ENCODE data around the gene RCAN2. TPM values are rescaled to one million over a fixed set of nuclear protein-coding genes. Genes with fewer than 3 reads are reported as not detected.
A peak's percentile ranks its signal among the peaks of the same experiment; 100 is the strongest.

RCAN2 gene
- total RNA-seq, 1 donor from 2014 or later: 1.6 TPM

DNA sequence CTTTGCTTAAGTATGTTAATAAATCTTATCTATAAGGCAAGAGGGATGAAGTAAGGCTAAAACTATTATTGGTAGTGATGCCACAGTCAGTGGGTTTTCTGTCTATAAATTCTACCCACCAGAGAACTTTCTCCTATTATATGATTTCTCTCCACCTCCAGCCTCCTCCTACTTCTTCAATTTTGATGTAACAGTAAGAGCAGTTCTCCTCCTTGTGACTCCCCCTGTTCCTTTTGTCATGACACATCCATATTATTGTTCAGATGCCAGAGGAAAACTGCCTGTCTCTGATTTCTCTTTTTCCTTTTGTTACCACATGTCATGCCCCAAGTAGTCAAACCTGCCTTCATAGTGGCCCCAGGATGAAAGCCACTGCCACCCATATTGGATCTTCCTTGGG is 9.1 kb upstream of the RCAN2 start:
- H3K4me1 ChIP-seq (ENCODE audit: control insufficient read depth in 3 of 3, insufficient read depth in 3 of 3, low read length in 3 of 3): peaks cover 6 to 17% (median 6%) of the 10 kb centered on the region in 3 donors

DNA sequence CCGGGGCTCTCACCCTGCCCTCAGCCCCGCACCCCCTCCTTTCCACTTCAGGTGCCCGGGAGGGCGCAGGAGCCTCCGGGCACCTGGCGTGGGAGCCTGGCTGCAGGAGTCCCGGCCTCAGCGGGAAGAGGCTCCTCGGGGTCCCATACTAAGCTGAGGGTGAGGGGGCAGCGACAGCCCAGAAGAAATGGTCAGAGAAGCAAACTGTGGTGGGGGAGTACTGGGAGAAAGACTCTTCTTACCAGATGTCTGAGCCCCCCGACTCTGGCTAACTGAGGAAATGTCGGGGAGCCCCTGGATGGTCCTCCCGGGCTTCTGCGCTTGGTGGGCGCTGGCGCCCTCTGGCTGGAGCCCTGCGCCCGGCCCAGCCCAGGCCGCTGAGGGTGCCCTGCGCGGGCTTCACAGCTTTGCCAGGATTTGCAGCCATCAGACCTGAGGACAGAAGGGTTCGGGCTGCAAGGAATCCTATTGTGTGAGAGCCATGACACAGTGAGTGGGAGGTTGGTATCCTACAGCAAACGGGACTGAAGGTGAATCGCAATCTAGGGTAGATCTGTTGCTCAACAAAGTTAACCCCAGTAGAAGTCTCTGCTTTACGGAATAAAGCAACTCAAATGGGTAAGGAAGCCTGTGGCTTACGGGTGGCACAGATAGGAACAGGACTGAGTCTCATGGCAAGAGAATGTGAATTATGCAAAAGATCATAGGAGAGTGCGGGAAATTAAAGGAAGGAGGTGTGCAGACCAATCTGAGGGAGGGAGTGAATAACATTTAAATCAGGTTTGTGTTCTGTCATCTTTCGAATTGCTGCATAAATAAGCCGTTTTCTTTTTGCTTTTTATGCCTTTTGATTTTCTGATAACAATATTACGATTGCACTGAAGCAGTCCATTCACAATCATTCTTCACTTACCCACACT is 639 bp upstream of the RCAN2 start:
- H3K9me3 ChIP-seq (ENCODE audit: control insufficient read depth in 3 of 3, low read length in 3 of 3): no peaks in the 10 kb centered on the region
- no peaks in the 10 kb centered on the region for H3K27me3 ChIP-seq (ENCODE audit: control insufficient read depth in 3 of 3, insufficient read depth in 3 of 3, low read length in 3 of 3)
- peak overlapping the region; percentile 78 for H3K27ac ChIP-seq (ENCODE audit: low read depth, low read length)
- peak overlapping the region; percentile 78 to 84 (median 82) for H3K4me3 ChIP-seq (ENCODE audit: low read length in 3 of 3)
- H3K36me3 ChIP-seq (ENCODE audit: control insufficient read depth in 3 of 3, insufficient read depth in 3 of 3, low read length in 3 of 3): no peaks in the 10 kb centered on the region
- H3K9ac ChIP-seq (ENCODE audit: low read depth in 1 of 3, low read length in 3 of 3): peak overlapping the region; percentile 66 to 83 (median 71)
- H3K4me1 ChIP-seq (ENCODE audit: control insufficient read depth in 3 of 3, insufficient read depth in 3 of 3, low read length in 3 of 3): peaks cover 9 to 19% (median 15%) of the 10 kb centered on the region in 3 donors

More for the DNA sequence above, 9.1 kb upstream of the RCAN2 start:
- H3K36me3 ChIP-seq (ENCODE audit: control insufficient read depth in 3 of 3, insufficient read depth in 3 of 3, low read length in 3 of 3): no peaks in the 10 kb centered on the region
- H3K27me3 ChIP-seq (ENCODE audit: control insufficient read depth in 3 of 3, insufficient read depth in 3 of 3, low read length in 3 of 3): no peaks in the 10 kb centered on the region
- no peak overlapping the region for H3K4me3 ChIP-seq (ENCODE audit: low read length in 3 of 3)
- no peak overlapping the region for H3K27ac ChIP-seq (ENCODE audit: low read depth, low read length)
- H3K9ac ChIP-seq (ENCODE audit: low read depth in 1 of 3, low read length in 3 of 3): no peak overlapping the region
- no peaks in the 10 kb centered on the region for H3K9me3 ChIP-seq (ENCODE audit: control insufficient read depth in 3 of 3, low read length in 3 of 3)

DNA sequence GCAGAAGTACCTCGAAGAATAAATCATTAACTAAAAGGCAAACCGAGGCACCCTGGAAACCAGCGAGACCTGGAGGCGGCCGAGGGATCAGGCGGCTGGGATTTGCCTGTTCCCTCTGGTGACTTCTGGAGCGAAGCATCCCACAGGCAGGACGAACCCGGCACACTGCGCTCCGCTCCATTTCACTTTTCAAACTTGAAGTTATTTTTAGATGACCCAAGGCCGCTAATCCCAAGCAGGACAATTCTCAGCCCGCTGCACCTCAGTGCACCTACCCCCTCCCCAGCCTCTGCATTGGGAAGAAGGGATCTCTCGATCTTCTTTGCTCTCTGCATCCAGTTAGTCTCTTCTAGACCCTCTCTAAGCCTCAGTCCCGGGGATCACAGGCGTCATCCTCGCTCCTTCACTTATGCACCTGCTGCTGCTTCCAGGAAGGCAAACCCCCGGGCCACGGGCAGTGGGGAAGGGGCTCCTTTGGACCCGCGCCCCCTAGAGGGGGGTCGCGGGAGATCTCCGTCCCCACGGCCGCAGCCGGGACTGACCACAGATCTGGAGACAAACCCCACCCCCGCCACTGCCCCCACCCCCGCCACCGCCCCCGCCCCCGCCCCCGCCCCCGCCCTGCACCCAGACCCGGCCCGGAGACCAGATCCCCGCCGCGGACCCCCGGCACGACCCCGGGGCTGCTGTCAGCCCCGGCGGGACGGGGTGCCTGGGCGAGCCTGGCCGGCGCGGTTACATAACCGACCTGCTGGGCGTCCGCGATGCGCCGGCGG is 636 bp downstream of the RCAN2 start:
- Histone ChIP-seq H3K9ac (ENCODE audit: low read depth in 1 of 3, low read length in 3 of 3) (peak overlapping the region; percentile 59 to 83 (median 71)), H3K27me3 (ENCODE audit: control insufficient read depth in 3 of 3, insufficient read depth in 3 of 3, low read length in 3 of 3) (no peaks in the 10 kb centered on the region), H3K9me3 (ENCODE audit: control insufficient read depth in 3 of 3, low read length in 3 of 3) (no peaks in the 10 kb centered on the region), H3K27ac (ENCODE audit: low read depth, low read length) (peak overlapping the region; percentile 56), H3K36me3 (ENCODE audit: control insufficient read depth in 3 of 3, insufficient read depth in 3 of 3, low read length in 3 of 3) (no peaks in the 10 kb centered on the region), H3K4me1 (ENCODE audit: control insufficient read depth in 3 of 3, insufficient read depth in 3 of 3, low read length in 3 of 3) (peaks cover 9 to 26% (median 15%) of the 10 kb centered on the region in 3 donors), H3K4me3 (ENCODE audit: low read length in 3 of 3) (peak overlapping the region; percentile 82 to 87 (median 82))

DNA sequence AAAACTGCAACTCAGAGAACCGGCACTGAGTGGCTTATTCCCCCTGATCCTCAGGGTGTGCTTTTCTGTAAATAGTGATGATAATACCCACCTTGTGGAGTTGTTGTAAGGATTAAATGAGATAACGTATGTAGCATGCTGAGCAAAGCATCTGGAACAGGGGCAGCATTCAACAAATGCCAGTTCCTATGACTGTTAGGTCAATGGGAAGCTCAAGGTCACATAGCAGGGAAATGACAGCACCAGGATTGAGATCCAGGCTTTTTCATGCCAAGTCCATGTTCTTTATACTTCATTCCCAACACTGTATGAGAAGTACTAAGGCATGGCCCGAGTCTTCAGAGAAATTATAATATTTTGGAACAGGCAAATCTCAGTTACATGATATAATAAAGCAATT is 5.1 kb downstream of the RCAN2 start:
- Histone ChIP-seq H3K9ac (ENCODE audit: low read depth in 1 of 3, low read length in 3 of 3) (no peak overlapping the region), H3K36me3 (ENCODE audit: control insufficient read depth in 3 of 3, insufficient read depth in 3 of 3, low read length in 3 of 3) (no peaks in the 10 kb centered on the region), H3K27ac (ENCODE audit: low read depth, low read length) (no peak overlapping the region), H3K4me3 (ENCODE audit: low read length in 3 of 3) (peak overlapping the region in 1 of 3 donors; percentile 2), H3K4me1 (ENCODE audit: control insufficient read depth in 3 of 3, insufficient read depth in 3 of 3, low read length in 3 of 3) (peaks cover 12 to 30% (median 27%) of the 10 kb centered on the region in 3 donors), H3K9me3 (ENCODE audit: control insufficient read depth in 3 of 3, low read length in 3 of 3) (no peaks in the 10 kb centered on the region), H3K27me3 (ENCODE audit: control insufficient read depth in 3 of 3, insufficient read depth in 3 of 3, low read length in 3 of 3) (no peaks in the 10 kb centered on the region)

- Histone ChIP-seq H3K36me3 (ENCODE audit: control insufficient read depth in 3 of 3, insufficient read depth in 3 of 3, low read length in 3 of 3) (no peaks in the 10 kb centered on the region), H3K27ac (ENCODE audit: low read depth, low read length) (no peak overlapping the region), H3K27me3 (ENCODE audit: control insufficient read depth in 3 of 3, insufficient read depth in 3 of 3, low read length in 3 of 3) (no peaks in the 10 kb centered on the region), H3K4me1 (ENCODE audit: control insufficient read depth in 3 of 3, insufficient read depth in 3 of 3, low read length in 3 of 3) (peaks cover 5 to 22% (median 20%) of the 10 kb centered on the region in 3 donors), H3K9ac (ENCODE audit: low read depth in 1 of 3, low read length in 3 of 3) (no peak overlapping the region), H3K4me3 (ENCODE audit: low read length in 3 of 3) (no peak overlapping the region), H3K9me3 (ENCODE audit: control insufficient read depth in 3 of 3, low read length in 3 of 3) (no peaks in the 10 kb centered on the region)
Observed at GRCh38 chr6:46484081-46484820, 7.0 kb downstream of the RCAN2 start.

DNA sequence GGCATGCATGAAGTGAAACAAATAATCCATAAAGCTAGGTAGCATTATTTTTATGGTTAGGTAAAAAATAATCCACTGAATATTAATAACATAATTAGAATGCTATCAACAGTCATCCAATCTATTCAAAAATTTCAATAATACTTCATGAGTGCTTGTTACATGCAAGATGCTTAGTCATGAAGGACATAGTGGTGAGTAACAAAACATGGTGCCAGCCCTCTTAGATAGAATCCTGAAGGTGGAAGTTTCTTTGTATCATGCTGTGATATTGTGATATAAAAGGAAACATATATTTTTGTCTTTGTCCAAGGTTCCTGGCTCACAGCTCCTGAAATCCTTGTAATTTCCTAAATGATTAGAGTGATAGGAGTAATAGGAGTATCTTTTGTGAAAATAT is 14.9 kb downstream of the RCAN2 start:
- Histone ChIP-seq H3K27me3 (ENCODE audit: control insufficient read depth in 3 of 3, insufficient read depth in 3 of 3, low read length in 3 of 3) (no peaks in the 10 kb centered on the region), H3K4me3 (ENCODE audit: low read length in 3 of 3) (no peak overlapping the region), H3K9me3 (ENCODE audit: control insufficient read depth in 3 of 3, low read length in 3 of 3) (no peaks in the 10 kb centered on the region), H3K36me3 (ENCODE audit: control insufficient read depth in 3 of 3, insufficient read depth in 3 of 3, low read length in 3 of 3) (no peaks in the 10 kb centered on the region), H3K9ac (ENCODE audit: low read depth in 1 of 3, low read length in 3 of 3) (no peak overlapping the region), H3K27ac (ENCODE audit: low read depth, low read length) (no peak overlapping the region), H3K4me1 (ENCODE audit: control insufficient read depth in 3 of 3, insufficient read depth in 3 of 3, low read length in 3 of 3) (peaks cover 0 to 6% (median 6%) of the 10 kb centered on the region in 3 donors)

DNA sequence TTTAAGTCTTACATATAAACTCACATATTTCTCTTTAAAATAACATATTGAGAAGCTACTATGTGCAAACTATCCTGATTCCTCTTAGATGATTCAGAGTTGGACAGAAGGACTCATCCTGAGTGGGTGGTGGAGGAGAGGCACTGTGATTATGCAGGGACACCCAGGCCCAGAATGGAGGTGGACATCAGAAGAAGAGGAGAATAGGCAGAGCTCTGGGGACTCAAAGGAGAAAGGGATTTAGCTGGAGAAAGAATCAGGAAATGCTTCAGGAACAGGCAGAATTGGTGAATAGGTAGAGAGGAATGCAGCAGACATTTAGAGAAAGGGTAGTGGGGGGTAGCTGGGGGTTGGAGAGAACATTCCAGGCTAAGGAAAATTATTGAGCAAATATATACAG is 17.4 kb downstream of the RCAN2 start:
- H3K27me3 ChIP-seq (ENCODE audit: control insufficient read depth in 3 of 3, insufficient read depth in 3 of 3, low read length in 3 of 3): no peaks in the 10 kb centered on the region
- H3K9ac ChIP-seq (ENCODE audit: low read depth in 1 of 3, low read length in 3 of 3): no peak overlapping the region
- H3K27ac ChIP-seq (ENCODE audit: low read depth, low read length): no peak overlapping the region
- no peaks in the 10 kb centered on the region for H3K36me3 ChIP-seq (ENCODE audit: control insufficient read depth in 3 of 3, insufficient read depth in 3 of 3, low read length in 3 of 3)
- no peaks in the 10 kb centered on the region for H3K9me3 ChIP-seq (ENCODE audit: control insufficient read depth in 3 of 3, low read length in 3 of 3)
- peaks cover under 1 to 18% (median 15%) of the 10 kb centered on the region in 3 donors for H3K4me1 ChIP-seq (ENCODE audit: control insufficient read depth in 3 of 3, insufficient read depth in 3 of 3, low read length in 3 of 3)
- no peak overlapping the region for H3K4me3 ChIP-seq (ENCODE audit: low read length in 3 of 3)

- H3K27ac ChIP-seq (ENCODE audit: low read depth, low read length): no peak overlapping the region
- H3K9me3 ChIP-seq (ENCODE audit: control insufficient read depth in 3 of 3, low read length in 3 of 3): no peaks in the 10 kb centered on the region
- no peak overlapping the region for H3K9ac ChIP-seq (ENCODE audit: low read depth in 1 of 3, low read length in 3 of 3)
- peaks cover 7 to 22% (median 22%) of the 10 kb centered on the region in 3 donors for H3K4me1 ChIP-seq (ENCODE audit: control insufficient read depth in 3 of 3, insufficient read depth in 3 of 3, low read length in 3 of 3)
- no peak overlapping the region for H3K4me3 ChIP-seq (ENCODE audit: low read length in 3 of 3)
- H3K36me3 ChIP-seq (ENCODE audit: control insufficient read depth in 3 of 3, insufficient read depth in 3 of 3, low read length in 3 of 3): no peaks in the 10 kb centered on the region
- no peaks in the 10 kb centered on the region for H3K27me3 ChIP-seq (ENCODE audit: control insufficient read depth in 3 of 3, insufficient read depth in 3 of 3, low read length in 3 of 3)
Observed at GRCh38 chr6:46472243-46472642, 19.0 kb downstream of the RCAN2 start.

DNA sequence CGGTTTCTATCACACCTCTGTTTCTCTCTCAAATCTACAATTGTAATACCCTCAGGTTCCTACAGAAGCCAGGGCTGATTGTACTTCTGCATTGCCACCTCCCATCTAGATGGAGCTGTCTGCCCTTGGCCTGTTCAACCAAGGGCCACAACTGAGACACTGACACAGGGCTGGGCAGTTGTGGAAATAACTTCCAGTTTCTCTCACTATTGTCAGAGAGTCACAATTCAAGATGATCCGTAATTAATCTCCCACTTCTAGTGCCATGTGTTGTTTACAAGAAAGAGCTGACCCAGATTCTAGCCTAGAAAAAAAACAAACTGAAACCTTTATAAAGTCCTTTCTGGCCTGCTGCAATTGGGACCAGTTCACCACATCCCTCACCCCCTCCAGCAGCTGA is 22.2 kb downstream of the RCAN2 start:
- peaks cover 7 to 24% (median 22%) of the 10 kb centered on the region in 3 donors for H3K4me1 ChIP-seq (ENCODE audit: control insufficient read depth in 3 of 3, insufficient read depth in 3 of 3, low read length in 3 of 3)
- no peaks in the 10 kb centered on the region for H3K9me3 ChIP-seq (ENCODE audit: control insufficient read depth in 3 of 3, low read length in 3 of 3)
- H3K27me3 ChIP-seq (ENCODE audit: control insufficient read depth in 3 of 3, insufficient read depth in 3 of 3, low read length in 3 of 3): no peaks in the 10 kb centered on the region
- no peak overlapping the region for H3K4me3 ChIP-seq (ENCODE audit: low read length in 3 of 3)
- H3K9ac ChIP-seq (ENCODE audit: low read depth in 1 of 3, low read length in 3 of 3): no peak overlapping the region
- no peaks in the 10 kb centered on the region for H3K36me3 ChIP-seq (ENCODE audit: control insufficient read depth in 3 of 3, insufficient read depth in 3 of 3, low read length in 3 of 3)
- peak overlapping the region; percentile 50 for H3K27ac ChIP-seq (ENCODE audit: low read depth, low read length)

All from skeletal muscle tissue (tissue), 4 donors.